B cell (primary cell): ENCODE data around the gene MAD1L1. TPM values are rescaled to one million over a fixed set of nuclear protein-coding genes. Genes with fewer than 3 reads are reported as not detected.

Experiments
- ATAC-seq: fragments of 200-7000 bp; cut with Tn5 transposase; one replicate; pipeline ENCODE4 v1.10.0; 2021; ENCODE audit warnings: low read depth, mild to moderate bottlenecking, moderate number of reproducible peaks, moderate library complexity
- CTCF ChIA-PET: fragments of 350-600 bp; sonication (Branson Sonifier 250); formaldehyde crosslinking; loops from one replicate; lab custom pipeline; 2021; ENCODE audit warnings: antibody characterized with exemption, inconsistent platforms; lab: Charles Lee
- POLR2A ChIA-PET: fragments of 350-600 bp; sonication (Branson Sonifier 250); formaldehyde crosslinking; loops from one replicate; lab custom pipeline; 2021; ENCODE audit warnings: antibody characterized with exemption; lab: Charles Lee
- DNase-seq: peaks from one replicate; pipeline ENCODE4 v3.0.0; 2013
- H2AFZ ChIP-seq: 2 replicates; pipeline ENCODE4 v1.6.1; 2012; ENCODE audit warnings: mild to moderate bottlenecking, low read depth, low read length; ENCODE audit not compliant: insufficient read depth, poor library complexity, severe bottlenecking
- H3K27ac ChIP-seq, 2 donors: 1 replicate in 1 of 2; 2 replicates in 1 of 2; pipeline ENCODE4 v1.5.1; 2012 to 2013; ENCODE audit warnings: low read length in 2 of 2, mild to moderate bottlenecking in 2 of 2, moderate library complexity in 1 of 2
- H3K27me3 ChIP-seq, 4 experiments: fragments of 200-600 bp in 1 of 4; sonication (generic) in 1 of 4; replicated peaks in 1 of 4; 1 replicate in 2 of 4; 2 replicates in 2 of 4; pipeline versions ENCODE4 v1.6.1 to v1.7.0; 2013 to 2016; ENCODE audit warnings: low read length in 3 of 4, mild to moderate bottlenecking in 2 of 4, mixed read lengths in 1 of 4, moderate library complexity in 1 of 4; ENCODE audit not compliant: insufficient read depth in 4 of 4, control insufficient read depth in 3 of 4; ENCODE audit errors: control extremely low read depth in 1 of 4
- H3K36me3 ChIP-seq, 2 experiments: replicated peaks in 1 of 2; 1 replicate in 1 of 2; 2 replicates in 1 of 2; pipeline versions ENCODE4 v1.6.1 to v1.7.1; 2013; ENCODE audit warnings: low read length in 1 of 2; ENCODE audit not compliant: insufficient read depth in 2 of 2, control insufficient read depth in 1 of 2; ENCODE audit errors: control extremely low read depth in 1 of 2, extremely low read depth in 1 of 2
- H3K4me1 ChIP-seq, 2 donors: fragments of 200-600 bp in 1 of 2; sonication (generic) in 1 of 2; 1 replicate in 1 of 2; 2 replicates in 1 of 2; pipeline versions ENCODE4 v1.5.1 to v1.6.1; 2013 to 2017; ENCODE audit warnings: low read length in 2 of 2; ENCODE audit not compliant: control insufficient read depth in 2 of 2, insufficient read depth in 2 of 2
- H3K4me2 ChIP-seq: replicated peaks from 2 replicates; pipeline ENCODE3; 2012; ENCODE audit warnings: mild to moderate bottlenecking, low read depth, low read length; ENCODE audit not compliant: poor library complexity, severe bottlenecking
- H3K4me3 ChIP-seq, 5 experiments: fragments of 200-600 bp in 1 of 5; sonication (generic) in 1 of 5; 1 replicate in 3 of 5; 2 replicates in 2 of 5; pipeline versions ENCODE4 v1.5.1 to v1.7.0; 2011 to 2016; ENCODE audit warnings: low read length in 4 of 5, mild to moderate bottlenecking in 4 of 5, low read depth in 2 of 5, control low read depth in 1 of 5, moderate library complexity in 1 of 5; ENCODE audit not compliant: insufficient read depth in 1 of 5; ENCODE audit errors: control extremely low read depth in 1 of 5, extremely low read depth in 1 of 5
- H3K79me2 ChIP-seq: fragments of 200-600 bp; sonication (generic); one replicate; pipeline ENCODE4 v1.6.0; 2016; ENCODE audit warnings: low read length; ENCODE audit not compliant: control insufficient read depth, insufficient read depth
- H3K9ac ChIP-seq: fragments of 200-600 bp; sonication (generic); 2 replicates; pipeline ENCODE4 v1.6.1; 2017; ENCODE audit warnings: mild to moderate bottlenecking, low read length, moderate library complexity
- H3K9me3 ChIP-seq, 3 donors: one replicate each; pipeline versions ENCODE4 v1.6.1 to v1.7.1; 2013; ENCODE audit warnings: low read length in 2 of 3; ENCODE audit not compliant: control insufficient read depth in 2 of 3, insufficient read depth in 1 of 3; ENCODE audit errors: control extremely low read depth in 1 of 3
- H4K20me1 ChIP-seq: 2 replicates; pipeline ENCODE4 v1.6.0; 2012; ENCODE audit warnings: mild to moderate bottlenecking, low read length; ENCODE audit not compliant: insufficient read depth, control insufficient read depth, poor library complexity, severe bottlenecking
- H3K27ac Mint-ChIP-seq: one replicate; pipeline ENCODE4 v1.8.0; 2021; ENCODE audit warnings: mixed read lengths
- H3K27me3 Mint-ChIP-seq: one replicate; pipeline ENCODE4 v1.8.0; 2021; ENCODE audit warnings: mixed read lengths
- H3K4me1 Mint-ChIP-seq: one replicate; pipeline ENCODE4 v1.8.0; 2021; ENCODE audit warnings: mixed read lengths
- H3K4me3 Mint-ChIP-seq: one replicate; pipeline ENCODE4 v1.8.0; 2021; ENCODE audit warnings: mixed read lengths
- H3K9me3 Mint-ChIP-seq: one replicate; pipeline ENCODE4 v1.8.0; 2022; ENCODE audit warnings: mixed read lengths; ENCODE audit not compliant: insufficient read depth
- EZH2 ChIP-seq: IDR thresholded peaks from 2 replicates; pipeline ENCODE4 v1.6.1; 2012; ENCODE audit warnings: borderline replicate concordance, low read depth, mild to moderate bottlenecking, moderate library complexity, low read length; ENCODE audit not compliant: insufficient read depth, poor library complexity, severe bottlenecking
- WGBS: methylation state at CpG from one replicate; pipeline ENCODE4 v1.1.5; 2013; ENCODE audit warnings: missing lambda C conversion rate; ENCODE audit not compliant: insufficient coverage; 5-methylcytosine and 5-hydroxymethylcytosine counted together
- intact Hi-C: fragments of 100-400 bp; cut with micrococcal nuclease; formaldehyde crosslinking; loops from one replicate; pipeline ENCODE4 v1.10.0; 2022
- polyA plus RNA-seq: library from polyadenylated mRNA; depleted of rRNA; stranded (reverse); fragments of >200 nt; gene quantifications from 2 replicates; pipeline ENCODE4 v1.2.3, GENCODE V29; 2012
- total RNA-seq, 2 donors: library from RNA; stranded (reverse); fragments of 120-200 nt in 1 of 2; gene quantifications; 1 replicate in 1 of 2; 2 replicates in 1 of 2; pipeline versions ENCODE4 v1.2.3 to v1.2.4, GENCODE V29; 2013 to 2022
- TF ChIP-seq, protein P1 (sequence below): fragments of 200-600 bp; IDR thresholded peaks from one replicate; pipeline ENCODE4 v1.8.0; 2022; ENCODE audit warnings: antibody characterized with exemption, mild to moderate bottlenecking

MAD1L1 gene
- total and polyA plus RNA-seq, 2 donors (not counting 1 experiment from before 2014, with no cell fraction given) = 86.7 to 110 TPM

DNA sequence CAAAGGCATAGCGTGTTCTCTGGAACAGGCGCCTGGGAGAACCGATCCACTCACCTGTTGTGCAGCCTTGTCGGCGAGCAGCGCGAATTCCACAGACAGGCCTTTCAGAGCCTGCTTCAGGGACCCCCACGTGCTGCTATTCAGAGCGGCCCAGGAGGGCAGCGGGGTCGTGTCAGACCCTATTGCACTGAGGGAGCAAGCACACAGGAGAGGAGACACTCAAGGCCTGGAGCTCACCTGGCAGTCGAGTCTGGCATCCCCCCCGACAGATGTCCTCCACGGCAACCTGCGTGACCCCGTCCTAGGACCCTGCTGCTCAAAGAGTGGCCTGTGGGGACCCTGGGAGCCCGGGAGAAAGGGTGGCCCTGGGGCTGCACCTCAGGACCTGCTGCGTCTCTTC, 30.4 kb upstream of the MAD1L1 start:
- no peak for ATAC-seq
- H3K79me2 ChIP-seq = peaks cover 31% of the 10 kb centered on the region
- H3K4me3 Mint-ChIP-seq = no peak overlapping the region
- peak overlapping the region; percentile 67 for H3K27ac Mint-ChIP-seq
- POLR2A ChIA-PET = no interaction called here
- peaks cover 25 to 43% of the 10 kb centered on the region in 2 donors for H3K4me1 ChIP-seq
- H3K9me3 ChIP-seq = no peaks in the 10 kb centered on the region
- TF ChIP-seq, protein P1, sequence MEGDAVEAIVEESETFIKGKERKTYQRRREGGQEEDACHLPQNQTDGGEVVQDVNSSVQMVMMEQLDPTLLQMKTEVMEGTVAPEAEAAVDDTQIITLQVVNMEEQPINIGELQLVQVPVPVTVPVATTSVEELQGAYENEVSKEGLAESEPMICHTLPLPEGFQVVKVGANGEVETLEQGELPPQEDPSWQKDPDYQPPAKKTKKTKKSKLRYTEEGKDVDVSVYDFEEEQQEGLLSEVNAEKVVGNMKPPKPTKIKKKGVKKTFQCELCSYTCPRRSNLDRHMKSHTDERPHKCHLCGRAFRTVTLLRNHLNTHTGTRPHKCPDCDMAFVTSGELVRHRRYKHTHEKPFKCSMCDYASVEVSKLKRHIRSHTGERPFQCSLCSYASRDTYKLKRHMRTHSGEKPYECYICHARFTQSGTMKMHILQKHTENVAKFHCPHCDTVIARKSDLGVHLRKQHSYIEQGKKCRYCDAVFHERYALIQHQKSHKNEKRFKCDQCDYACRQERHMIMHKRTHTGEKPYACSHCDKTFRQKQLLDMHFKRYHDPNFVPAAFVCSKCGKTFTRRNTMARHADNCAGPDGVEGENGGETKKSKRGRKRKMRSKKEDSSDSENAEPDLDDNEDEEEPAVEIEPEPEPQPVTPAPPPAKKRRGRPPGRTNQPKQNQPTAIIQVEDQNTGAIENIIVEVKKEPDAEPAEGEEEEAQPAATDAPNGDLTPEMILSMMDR = no peak
- no peak for TF ChIP-seq EZH2
- no peak overlapping the region for H3K4me3 ChIP-seq
- intact Hi-C loops = loop anchor here (5.0 kb wide), 1 partner anchor 34 kb away; no protein-coding TSS in a partner anchor
- no peak for DNase-seq
- H3K4me1 Mint-ChIP-seq = peaks cover 40% of the 10 kb centered on the region
- no peak overlapping the region for H3K4me2 ChIP-seq
- H3K9me3 Mint-ChIP-seq = no peaks in the 10 kb centered on the region
- H3K27me3 ChIP-seq = no peaks in the 10 kb centered on the region
- H3K27me3 Mint-ChIP-seq = no peaks in the 10 kb centered on the region
- WGBS = 96% methylated on average over 18 of the region's 18 CpGs
- no peak overlapping the region for H3K9ac ChIP-seq
- peak overlapping the region in 1 of 2 donors; percentile 96 for H3K27ac ChIP-seq
- CTCF ChIA-PET = interaction anchor here (1.1 kb wide), 1 partner anchor 54 kb away, joined by 3 read pairs; no protein-coding TSS in a partner anchor
- peaks cover 1 to 48% of the 10 kb centered on the region in 2 experiments for H3K36me3 ChIP-seq
- no peak overlapping the region for H2AFZ ChIP-seq
- peaks cover 3% of the 10 kb centered on the region for H4K20me1 ChIP-seq

- 7% methylated on average over 13 of the region's 14 CpGs for WGBS
- ChIA-PET CTCF (interaction anchor here (0.8 to 3.2 kb wide), 7 partner anchors 14 to 161 kb away, joined by 3 to 27 read pairs (median 4); no protein-coding TSS in a partner anchor), POLR2A (interaction anchor here (0.6 to 1.9 kb wide), 5 partner anchors 11 to 79 kb away, joined by 3 to 6 read pairs (median 4); no protein-coding TSS in a partner anchor)
- Mint-ChIP-seq H3K27me3 (no peaks in the 10 kb centered on the region), H3K9me3 (no peaks in the 10 kb centered on the region), H3K4me3 (peak overlapping the region; percentile 85), H3K4me1 (peaks cover 40% of the 10 kb centered on the region), H3K27ac (peak overlapping the region; percentile 97)
- Histone ChIP-seq H3K4me2 (peak overlapping the region; percentile 63), H3K27me3 (no peaks in the 10 kb centered on the region), H3K9ac (peak overlapping the region; percentile 46), H2AFZ (peak overlapping the region; percentile 6), H3K4me3 (peak overlapping the region; percentile 18 to 44 (median 34)), H3K4me1 (peaks cover 25 to 44% of the 10 kb centered on the region in 2 donors), H3K36me3 (peaks cover 1 to 56% of the 10 kb centered on the region in 2 experiments), H4K20me1 (peaks cover 14% of the 10 kb centered on the region), H3K27ac (peak overlapping the region; percentile 96 to 98), H3K79me2 (peaks cover 34% of the 10 kb centered on the region), H3K9me3 (no peaks in the 10 kb centered on the region)
- intact Hi-C loops = loop anchor here (1.0 to 5.0 kb wide), 3 partner anchors 29 to 53 kb away; partner anchors contain the start of genes MAD1L1 and SNX8
- ATAC-seq (peak; percentile 68), DNase-seq (peak; percentile 96)
- TF ChIP-seq, protein P1 = no peak
- TF ChIP-seq EZH2 = no peak
Observed at GRCh38 chr7:2261611-2262010, 28.9 kb upstream of the MAD1L1 start.
